Small intestine (tissue), 16 donors: Measurements from ENCODE around the gene DHRS3. TPM values are rescaled to one million over a fixed set of nuclear protein-coding genes. Genes with fewer than 3 reads are reported as not detected.

Experiments
- DNase-seq, 2 donors: peaks; one replicate each; pipeline versions ENCODE4 v3.0.0 to v3.0.0-alpha.2; 2013
- FAIRE-seq: peaks from 2 replicates; lab custom pipeline; 2012; peaks lifted over from hg19 to GRCh38; lab: Jason Lieb, UNC
- H3K27ac ChIP-seq, 3 donors: one replicate each; pipeline ENCODE4 v1.5.1; 2013; ENCODE audit warnings: low read length in 2 of 3, mild to moderate bottlenecking in 2 of 3, control low read depth in 1 of 3, inconsistent platforms in 1 of 3, low read depth in 1 of 3, moderate library complexity in 1 of 3
- H3K27me3 ChIP-seq, 3 donors: one replicate each; pipeline ENCODE4 v1.6.1; 2013; ENCODE audit warnings: low read length in 3 of 3, inconsistent platforms in 1 of 3; ENCODE audit not compliant: control insufficient read depth in 3 of 3, insufficient read depth in 3 of 3
- H3K36me3 ChIP-seq, 3 donors: one replicate each; pipeline ENCODE4 v1.6.1; 2013; ENCODE audit warnings: low read length in 3 of 3, inconsistent platforms in 1 of 3, low read depth in 1 of 3, mild to moderate bottlenecking in 1 of 3, moderate library complexity in 1 of 3; ENCODE audit not compliant: control insufficient read depth in 3 of 3, insufficient read depth in 2 of 3
- H3K4me1 ChIP-seq, 3 donors: one replicate each; pipeline ENCODE4 v1.6.1; 2013; ENCODE audit warnings: low read length in 2 of 3, inconsistent platforms in 1 of 3, low read depth in 1 of 3, mild to moderate bottlenecking in 1 of 3, moderate library complexity in 1 of 3; ENCODE audit not compliant: control insufficient read depth in 3 of 3, insufficient read depth in 2 of 3
- H3K4me3 ChIP-seq, 3 donors: one replicate each; pipeline ENCODE4 v1.5.1; 2013; ENCODE audit warnings: low read length in 3 of 3, control low read depth in 1 of 3, inconsistent platforms in 1 of 3, low read depth in 1 of 3, mild to moderate bottlenecking in 1 of 3, moderate library complexity in 1 of 3
- H3K9me3 ChIP-seq, 2 donors: one replicate each; pipeline ENCODE4 v1.6.1; 2013; ENCODE audit warnings: low read depth in 1 of 2, low read length in 1 of 2; ENCODE audit not compliant: control insufficient read depth in 2 of 2, insufficient read depth in 1 of 2
- WGBS, 3 donors: extraction: QIAGEN DNeasy Blood & Tissue Kit; methylation state at CpG; one replicate each; pipeline ENCODE4 v1.1.7; 2013; 5-methylcytosine and 5-hydroxymethylcytosine counted together
- long read RNA-seq, 10 donors: transcript quantifications; one replicate each; lab custom pipeline, GENCODE V29; 2026
- polyA plus RNA-seq, 4 donors: library from polyadenylated mRNA; stranded (reverse) in 3 of 4; unstranded in 1 of 4; fragments of 200-250 nt in 3 of 4; fragments of 120-200 nt in 1 of 4; gene quantifications; one replicate each; pipeline versions ENCODE4 v1.2.1 to v1.2.3, GENCODE V29; 2013
- donor health status: healthy with polysubstance abuse.
- donor health status: control.
- donor health status: control.
- donor health status: Bipolar disorder and iron deficiency.
- donor health status: healthy.

The DHRS3 gene, protein sequence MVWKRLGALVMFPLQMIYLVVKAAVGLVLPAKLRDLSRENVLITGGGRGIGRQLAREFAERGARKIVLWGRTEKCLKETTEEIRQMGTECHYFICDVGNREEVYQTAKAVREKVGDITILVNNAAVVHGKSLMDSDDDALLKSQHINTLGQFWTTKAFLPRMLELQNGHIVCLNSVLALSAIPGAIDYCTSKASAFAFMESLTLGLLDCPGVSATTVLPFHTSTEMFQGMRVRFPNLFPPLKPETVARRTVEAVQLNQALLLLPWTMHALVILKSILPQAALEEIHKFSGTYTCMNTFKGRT
- polyA plus RNA-seq: 10 to 100 TPM; 45.3 to 87.0 (median 63.5) TPM
- long read RNA-seq, donor 1: 0 reads
- long read RNA-seq, donor 2, partial matches to known transcripts: 0 of 4 reads
- long read RNA-seq, donor 2, other reads (novel, unspliced or antisense): 0 of 4 reads
- long read RNA-seq, donor 3, transcript DHRS3-204 (6 exons, 1,722 nt): major isoform, 13 of 13 reads
- long read RNA-seq, donor 3, partial matches to known transcripts: 0 of 13 reads
- long read RNA-seq, donor 3, other reads (novel, unspliced or antisense): 0 of 13 reads
- long read RNA-seq, donor 4, partial matches to known transcripts: 0 of 1 reads
- long read RNA-seq, donor 4, other reads (novel, unspliced or antisense): 0 of 1 reads
- long read RNA-seq, donor 5, transcript DHRS3-204 (6 exons, 1,722 nt): major isoform, 5 of 5 reads
- long read RNA-seq, donor 5, partial matches to known transcripts: 0 of 5 reads
- long read RNA-seq, donor 5, other reads (novel, unspliced or antisense): 0 of 5 reads
- long read RNA-seq, donor 6, transcript DHRS3-204 (6 exons, 1,722 nt): major isoform, 12 of 17 reads
- long read RNA-seq, donor 6, partial matches to known transcripts: 5 of 17 reads
- long read RNA-seq, donor 6, other reads (novel, unspliced or antisense): 0 of 17 reads
- long read RNA-seq, donor 7: 0 reads
- long read RNA-seq, donor 8: 0 reads
- long read RNA-seq, donor 9, partial matches to known transcripts: 0 of 3 reads
- long read RNA-seq, donor 9, other reads (novel, unspliced or antisense): 0 of 3 reads
- long read RNA-seq, donor 10, transcript DHRS3-204 (6 exons, 1,722 nt): major isoform, 24 of 24 reads
- long read RNA-seq, donor 10, partial matches to known transcripts: 0 of 24 reads
- long read RNA-seq, donor 10, other reads (novel, unspliced or antisense): 0 of 24 reads

DNA sequence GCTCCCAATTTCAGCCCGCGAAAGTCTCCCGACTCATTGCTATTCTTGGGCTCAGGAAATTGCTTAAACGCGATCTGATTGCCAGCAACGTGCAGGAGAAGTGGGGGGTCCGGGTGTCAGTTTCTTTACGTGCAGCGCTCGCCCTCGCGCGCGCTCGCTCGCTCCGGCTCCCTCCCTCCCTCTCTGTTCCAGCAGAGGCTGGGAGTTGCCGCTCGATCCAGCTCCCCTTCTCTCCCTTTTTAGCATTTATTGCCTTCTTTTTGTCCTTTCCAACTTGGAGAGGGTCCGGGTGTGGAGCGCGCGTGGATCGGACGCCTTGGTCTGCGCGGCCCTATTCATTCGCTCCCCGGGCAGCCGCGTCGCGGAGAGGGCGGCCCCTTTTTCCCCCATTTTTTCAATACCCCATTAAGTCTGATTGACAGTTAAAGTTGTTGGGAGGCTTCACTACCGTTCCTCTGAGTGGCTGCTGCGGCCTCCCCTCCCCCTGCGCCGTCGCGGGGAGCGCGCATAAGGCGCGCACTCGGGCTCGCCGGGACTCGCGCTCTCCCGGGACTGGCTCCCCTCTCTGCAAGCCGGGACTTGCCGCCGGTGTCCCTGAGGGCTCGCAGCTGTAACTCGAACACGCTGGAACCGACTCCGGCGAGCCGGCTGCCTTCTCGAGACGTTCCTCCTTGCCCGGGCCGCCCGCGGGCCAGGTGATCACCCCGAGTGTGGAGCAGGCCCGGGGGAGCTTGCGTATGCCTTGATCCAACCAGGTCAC lies at the start of gene DHRS3:
Gene DHRS3, minus strand, starts transcription at position 310 of the 760 bp plus-strand sequence. CDS start 862 bp downstream, outside the sequence.
- H3K9me3 ChIP-seq: no peaks in the 10 kb centered on the region
- peaks cover 0 to under 1% (median 0%) of the 10 kb centered on the region in 3 donors for H3K36me3 ChIP-seq
- DNase-seq (peak; percentile 82 to 93), FAIRE-seq (no peak)
- peaks cover 0 to 19% (median 4%) of the 10 kb centered on the region in 3 donors for H3K4me1 ChIP-seq
- WGBS, 3 donors: 0 to 1% (median 1%) methylated on average over 63 to 69 of the region's 69 CpGs
- peak within 1 kb of the TSS; percentile 64 to 88 (median 70) for H3K4me3 ChIP-seq
- H3K27me3 ChIP-seq: no peaks in the 10 kb centered on the region
- peak within 1 kb of the TSS; percentile 95 to 98 (median 97) for H3K27ac ChIP-seq

DNA sequence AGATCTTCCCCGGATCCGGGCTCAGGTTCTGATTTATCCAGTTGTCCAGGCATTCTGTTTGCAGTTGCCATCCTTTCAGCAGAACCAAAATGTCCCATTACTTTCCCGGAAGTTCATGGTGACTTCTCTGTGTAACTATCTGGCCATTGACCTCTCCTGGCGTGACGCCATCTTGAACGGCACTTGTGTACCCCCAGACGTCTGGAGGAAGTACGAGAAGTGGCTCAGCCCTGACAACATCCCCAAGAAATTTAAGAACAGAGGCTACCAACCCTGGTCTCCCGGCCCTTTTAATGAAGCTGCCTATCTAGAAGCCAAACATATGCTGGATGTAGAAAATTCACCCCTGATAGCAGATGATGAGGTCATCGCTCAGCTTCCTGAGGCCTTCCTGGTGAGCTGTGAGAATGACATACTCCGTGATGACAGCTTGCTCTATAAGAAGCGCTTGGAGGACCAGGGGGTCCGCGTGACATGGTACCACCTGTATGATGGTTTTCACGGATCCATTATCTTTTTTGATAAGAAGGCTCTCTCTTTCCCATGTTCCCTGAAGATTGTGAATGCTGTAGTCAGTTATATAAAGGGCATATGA lies 48.2 kb upstream of the DHRS3 start:
- Histone ChIP-seq H3K27ac (no peak overlapping the region), H3K4me3 (no peak overlapping the region), H3K27me3 (no peaks in the 10 kb centered on the region), H3K36me3 (no peaks in the 10 kb centered on the region), H3K9me3 (peaks cover 0 to 19% of the 10 kb centered on the region in 2 donors), H3K4me1 (no peaks in the 10 kb centered on the region)
- DNase-seq: no peak
- WGBS, 3 donors: 82 to 87% (median 84%) methylated on average over 15 of the region's 15 CpGs
- FAIRE-seq: no peak

DNA sequence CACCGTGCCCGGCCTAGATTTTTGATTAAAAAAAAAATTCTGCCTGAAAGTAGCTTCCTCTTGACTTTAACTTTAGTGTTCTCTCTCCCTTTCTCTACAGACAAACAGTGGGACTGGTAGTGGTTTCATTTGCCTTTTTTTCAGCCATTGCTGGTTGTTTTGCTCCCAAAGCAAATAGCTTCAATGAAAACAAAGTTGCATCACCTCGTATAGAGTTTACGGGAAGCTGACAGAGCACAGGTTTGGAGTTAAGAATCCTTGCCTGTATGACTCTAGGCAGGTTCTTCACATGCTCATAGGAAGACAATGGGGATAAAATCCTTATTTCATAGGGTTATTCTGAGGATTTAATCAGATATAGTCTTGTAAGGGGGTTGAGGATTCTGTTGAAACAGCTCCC lies 47.5 kb upstream of the DHRS3 start:
- H3K9me3 ChIP-seq: peaks cover 0 to 19% of the 10 kb centered on the region in 2 donors
- no peaks in the 10 kb centered on the region for H3K27me3 ChIP-seq
- no peak for FAIRE-seq
- no peak overlapping the region for H3K27ac ChIP-seq
- H3K4me3 ChIP-seq: no peak overlapping the region
- no peaks in the 10 kb centered on the region for H3K36me3 ChIP-seq
- H3K4me1 ChIP-seq: no peaks in the 10 kb centered on the region
- no peak for DNase-seq
- WGBS, 3 donors: 77 to 81% (median 77%) methylated on average over 4 of the region's 4 CpGs

DNA sequence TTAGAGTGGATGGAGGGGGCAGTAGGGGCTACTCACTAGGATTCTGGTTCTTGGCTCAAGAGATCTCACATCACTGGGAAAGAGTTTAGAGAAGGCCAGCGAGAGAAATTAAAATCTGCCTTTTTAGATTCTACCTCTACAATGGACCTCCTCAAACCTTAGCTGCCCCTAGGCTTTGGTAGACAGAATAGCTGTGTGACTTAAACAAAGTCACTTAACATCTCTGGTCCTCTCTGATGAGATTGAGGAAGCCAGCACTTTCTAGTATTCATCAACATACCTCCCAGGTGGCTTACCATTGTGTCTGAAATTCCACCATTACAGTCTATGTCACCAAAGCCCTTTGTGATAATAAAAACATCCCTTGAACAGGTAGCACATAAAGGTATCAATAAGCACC lies 44.5 kb upstream of the DHRS3 start:
- WGBS, 3 donors: 93 to 95% (median 93%) methylated on average over 1 of the region's 1 CpG
- Histone ChIP-seq H3K9me3 (peaks cover 0 to 11% of the 10 kb centered on the region in 2 donors), H3K36me3 (no peaks in the 10 kb centered on the region), H3K27ac (no peak overlapping the region), H3K4me1 (no peaks in the 10 kb centered on the region), H3K27me3 (no peaks in the 10 kb centered on the region), H3K4me3 (no peak overlapping the region)
- FAIRE-seq: no peak
- no peak for DNase-seq

DNA sequence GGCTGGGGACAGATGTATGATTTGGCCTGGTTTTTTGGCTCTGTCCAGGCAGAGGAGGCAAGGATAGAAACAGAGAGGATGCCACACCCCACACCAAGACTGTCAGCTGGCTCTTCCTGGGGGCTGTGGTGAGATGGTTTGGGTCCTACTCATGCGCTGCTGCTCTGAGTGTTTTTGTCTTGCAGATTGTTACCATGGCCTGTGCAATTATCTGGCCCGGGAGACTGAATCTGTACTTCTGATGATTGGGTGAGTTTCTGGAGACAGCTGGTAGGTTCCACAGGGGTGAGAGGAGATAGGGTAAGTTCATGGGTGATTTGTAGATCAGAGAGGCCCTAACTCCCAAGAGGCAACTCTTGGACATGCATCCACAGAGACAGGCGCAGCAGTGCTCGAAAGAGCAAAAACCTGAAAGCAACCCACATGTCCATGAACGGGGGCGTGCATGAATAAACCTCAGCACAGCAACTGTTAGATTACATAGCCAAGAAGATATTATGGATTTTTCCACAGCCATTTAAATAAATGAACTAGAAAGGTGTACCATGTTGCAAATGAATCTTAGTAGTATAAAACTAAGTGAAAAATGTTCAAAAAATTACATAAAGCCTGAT lies 43.7 kb upstream of the DHRS3 start:
- H3K4me3 ChIP-seq: no peak overlapping the region
- no peak for DNase-seq
- no peaks in the 10 kb centered on the region for H3K36me3 ChIP-seq
- no peaks in the 10 kb centered on the region for H3K4me1 ChIP-seq
- FAIRE-seq: no peak
- whole genome bisulfite sequencing, 3 donors: 86 to 89% (median 87%) methylated on average over 6 of the region's 6 CpGs
- H3K27me3 ChIP-seq: no peaks in the 10 kb centered on the region
- H3K27ac ChIP-seq: no peak overlapping the region
- peaks cover 0 to 11% of the 10 kb centered on the region in 2 donors for H3K9me3 ChIP-seq

DNA sequence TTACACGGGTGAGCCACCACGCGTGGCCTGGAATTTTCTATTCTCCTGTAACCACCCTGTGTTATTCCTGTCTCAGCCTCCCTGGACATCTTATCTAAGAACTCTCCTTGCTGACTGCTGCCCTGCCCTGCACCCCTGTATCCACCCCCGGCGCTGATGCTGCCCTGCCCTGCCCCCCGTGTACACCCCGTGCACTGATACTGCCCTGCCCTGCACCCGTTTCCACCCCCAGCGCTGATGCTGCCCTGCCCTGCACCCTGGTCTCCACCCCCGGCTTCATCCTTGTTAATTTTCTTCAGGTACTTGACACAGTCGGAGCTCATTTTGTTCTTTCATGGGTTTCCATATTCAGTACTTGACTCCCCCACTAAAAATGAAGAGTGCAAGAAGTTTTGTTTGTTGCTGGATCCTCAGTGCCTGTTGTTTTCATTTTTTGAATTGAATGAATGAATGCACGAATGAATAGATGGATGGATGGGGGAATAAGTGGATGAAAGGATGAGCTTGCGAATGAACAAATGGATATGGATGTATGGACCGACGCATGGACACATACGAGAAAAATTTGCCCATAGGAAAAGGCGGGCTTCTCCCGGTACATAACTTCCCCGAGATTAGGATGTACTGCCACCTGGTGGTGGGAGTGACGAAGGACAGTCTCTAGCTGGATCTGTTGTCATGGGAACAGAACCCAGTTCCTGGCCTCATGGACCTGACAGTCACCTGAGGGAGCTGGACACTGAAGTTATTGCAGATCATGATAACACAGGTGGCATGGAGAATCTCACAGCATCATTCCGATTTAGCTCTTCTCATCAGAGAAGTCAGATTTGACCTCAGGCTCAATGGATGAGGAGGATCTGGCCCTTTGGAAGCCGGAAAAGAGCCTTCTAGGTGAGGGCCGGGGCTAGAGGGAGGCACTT lies 40.8 kb upstream of the DHRS3 start:
- no peaks in the 10 kb centered on the region for H3K36me3 ChIP-seq
- H3K4me1 ChIP-seq: no peaks in the 10 kb centered on the region
- no peak for FAIRE-seq
- 30 to 40% (median 37%) methylated on average over 23 of the region's 23 CpGs for WGBS, 3 donors
- H3K27ac ChIP-seq: no peak overlapping the region
- peak; percentile 84 to 86 for DNase-seq
- H3K9me3 ChIP-seq: peaks cover 0 to 32% of the 10 kb centered on the region in 2 donors
- H3K4me3 ChIP-seq: no peak overlapping the region
- no peaks in the 10 kb centered on the region for H3K27me3 ChIP-seq
